Activated naive CD4-positive, alpha-beta T cell treated with anti-CD3 and anti-CD28 coated beads, Interleukin-2, amount 10 ng/mL, durations not matched to agents 7 days and 5 days (primary cell): Measurements from ENCODE around the gene MAJIN.
A peak's percentile ranks its signal among the peaks of the same experiment; 100 is the strongest.

Experiments used
- CTCF ChIA-PET: fragments of 350-600 bp; sonication (Branson Sonifier 250); formaldehyde crosslinking; loops from one replicate; lab custom pipeline; 2021; ENCODE audit warnings: antibody characterized with exemption; lab: Charles Lee
- DNase-seq: peaks from one replicate; pipeline ENCODE4 v3.0.0-alpha.2; 2020
- H3K27ac Mint-ChIP-seq: one replicate; pipeline ENCODE4 v1.8.0; 2021; ENCODE audit warnings: mild to moderate bottlenecking, moderate library complexity, mixed read lengths
- H3K27me3 Mint-ChIP-seq: one replicate; pipeline ENCODE4 v1.8.0; 2021; ENCODE audit warnings: mild to moderate bottlenecking, mixed read lengths
- H3K36me3 Mint-ChIP-seq: one replicate; pipeline ENCODE4 v1.8.0; 2021; ENCODE audit warnings: mixed read lengths
- H3K4me1 Mint-ChIP-seq: one replicate; pipeline ENCODE4 v1.8.0; 2021; ENCODE audit warnings: mixed read lengths
- H3K4me3 Mint-ChIP-seq: one replicate; pipeline ENCODE4 v1.8.0; 2021; ENCODE audit warnings: mild to moderate bottlenecking, moderate library complexity, mixed read lengths
- H3K9me3 Mint-ChIP-seq: one replicate; pipeline ENCODE4 v1.8.0; 2021; ENCODE audit warnings: mixed read lengths

The MAJIN gene

DNA sequence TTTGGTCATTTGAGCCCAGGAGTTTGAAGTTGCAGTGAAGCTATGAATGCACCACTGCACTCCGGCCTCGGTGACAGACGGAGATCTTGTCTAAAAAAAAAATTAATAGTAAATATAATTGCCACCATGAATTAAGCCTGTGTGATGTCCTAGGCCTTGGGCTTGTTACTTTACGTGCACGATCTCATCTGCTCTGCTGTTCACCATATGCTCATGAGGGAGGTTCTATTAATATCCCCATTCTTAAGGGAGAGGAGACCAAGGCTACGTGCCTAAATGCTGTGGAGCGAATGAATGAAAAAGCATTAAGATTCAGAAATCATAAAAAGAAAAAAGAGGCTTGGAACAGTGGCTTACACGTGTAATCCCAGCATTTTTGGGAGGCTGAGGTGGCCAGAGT is 52.3 kb downstream of the MAJIN start:
- H3K9me3 Mint-ChIP-seq: no peaks in the 10 kb centered on the region
- H3K27me3 Mint-ChIP-seq: peaks cover 4% of the 10 kb centered on the region
- no peak for DNase-seq
- H3K4me1 Mint-ChIP-seq: peaks cover 43% of the 10 kb centered on the region
- no peak overlapping the region for H3K4me3 Mint-ChIP-seq
- no peaks in the 10 kb centered on the region for H3K36me3 Mint-ChIP-seq
- CTCF ChIA-PET: interaction anchor here (0.7 kb wide), 1 partner anchor 72 kb away, joined by 3 read pairs; no protein-coding TSS in a partner anchor
- no peak overlapping the region for H3K27ac Mint-ChIP-seq

DNA sequence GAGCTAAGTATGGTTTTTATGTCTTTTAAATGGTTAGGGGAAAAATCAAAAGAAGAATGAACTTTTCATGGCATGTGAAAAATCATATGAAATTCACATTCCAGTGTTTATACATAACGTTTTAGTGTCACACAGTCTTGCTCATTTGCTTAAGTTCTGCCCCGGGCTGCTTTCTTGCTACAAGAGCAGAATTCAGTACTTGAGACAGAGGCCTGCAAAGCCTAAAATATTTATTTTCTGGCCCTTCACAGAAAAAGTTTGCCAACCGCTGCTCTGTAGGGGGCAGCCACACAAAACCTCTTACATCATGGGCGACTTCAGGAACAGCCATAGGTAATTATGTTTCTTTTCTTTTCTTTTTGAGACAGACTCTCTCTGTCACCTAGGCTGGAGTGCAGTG is 53.9 kb downstream of the MAJIN start:
- DNase-seq: no peak
- Mint-ChIP-seq H3K36me3 (peaks cover 4% of the 10 kb centered on the region), H3K27me3 (no peaks in the 10 kb centered on the region), H3K4me3 (peak overlapping the region; percentile 91), H3K9me3 (no peaks in the 10 kb centered on the region), H3K4me1 (peaks cover 33% of the 10 kb centered on the region), H3K27ac (peak overlapping the region; percentile 99)
- CTCF ChIA-PET: no interaction called here

DNA sequence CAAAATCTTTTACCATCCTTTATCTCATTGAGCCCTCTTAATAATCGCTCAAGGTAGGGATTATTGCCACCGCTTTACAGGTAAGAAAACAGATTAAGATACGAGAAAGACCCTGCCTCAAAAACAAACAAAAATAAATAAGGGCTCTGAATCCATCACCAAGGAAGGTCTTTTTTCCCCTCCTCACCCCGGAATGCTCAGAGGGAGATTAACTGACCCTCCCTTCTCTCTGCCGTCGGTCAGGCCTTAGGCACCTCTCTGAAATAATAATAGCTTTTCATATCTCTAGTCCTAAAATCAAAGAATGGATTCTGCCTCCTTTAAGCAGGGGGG is 54.3 kb downstream of the MAJIN start:
- Mint-ChIP-seq H3K27ac (peak overlapping the region; percentile 99), H3K4me3 (peak overlapping the region; percentile 91), H3K27me3 (no peaks in the 10 kb centered on the region), H3K9me3 (no peaks in the 10 kb centered on the region), H3K4me1 (peaks cover 33% of the 10 kb centered on the region), H3K36me3 (peaks cover 4% of the 10 kb centered on the region)
- CTCF ChIA-PET: no interaction called here
- DNase-seq: no peak

DNA sequence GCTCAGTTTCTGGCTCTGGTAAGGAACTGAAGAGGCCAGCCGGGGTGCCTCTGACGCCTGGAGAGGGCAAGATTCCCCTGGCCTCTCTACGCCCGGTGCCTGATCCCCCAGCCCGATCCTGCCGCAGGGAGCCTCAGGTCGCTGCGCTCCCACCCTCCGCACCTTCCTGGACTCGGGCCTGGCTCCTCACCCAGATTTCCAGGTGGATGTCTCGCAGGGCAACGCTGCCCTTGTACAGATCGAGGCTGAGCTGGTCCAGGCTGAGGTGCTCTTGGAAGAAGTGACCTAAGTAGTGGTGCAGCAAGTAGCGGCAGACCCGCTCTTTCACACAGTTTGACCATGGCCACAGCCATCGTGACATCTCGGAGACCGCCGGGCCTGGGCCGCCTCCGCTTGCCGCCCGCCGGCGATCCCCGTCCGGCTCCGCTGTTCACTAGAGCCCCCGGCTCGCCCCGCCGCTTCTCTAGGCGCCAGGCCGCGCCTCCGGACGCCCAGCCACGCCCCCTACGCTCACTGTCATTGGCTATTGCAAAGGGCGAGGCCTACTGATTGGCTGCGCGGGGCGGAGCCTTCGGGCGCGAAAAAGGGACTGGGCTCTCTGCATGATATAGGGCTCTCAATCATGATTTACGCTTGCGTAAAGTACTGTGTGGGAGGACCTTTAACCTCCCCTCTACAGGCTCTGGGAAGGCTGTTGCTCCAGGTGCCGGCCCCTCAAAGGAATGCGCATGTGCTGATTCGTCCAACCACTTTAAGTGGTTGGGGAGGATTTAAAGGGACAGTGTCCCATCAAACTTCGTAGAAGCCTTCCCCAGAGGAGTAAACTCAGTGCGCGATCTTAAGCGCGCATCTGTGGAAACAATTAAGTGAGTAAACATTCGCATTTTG is 54.9 kb downstream of the MAJIN start, which contains the start of gene ATG2A:
Gene ATG2A (minus strand): TSS at position 435 of the 888 bp plus-strand sequence. CDS start 74 bp downstream, at position 361.
- H3K27ac Mint-ChIP-seq: peak within 1 kb of the TSS; percentile 99
- H3K9me3 Mint-ChIP-seq: no peaks in the 10 kb centered on the region
- peak within 1 kb of the TSS; percentile 91 for H3K4me3 Mint-ChIP-seq
- peaks cover 33% of the 10 kb centered on the region for H3K4me1 Mint-ChIP-seq
- peak; percentile 99 for DNase-seq
- H3K36me3 Mint-ChIP-seq: peaks cover 7% of the 10 kb centered on the region
- CTCF ChIA-PET: interaction anchor here (1.0 to 1.3 kb wide), 2 partner anchors 11 to 78 kb away, joined by 3 read pairs; no protein-coding TSS in a partner anchor
- H3K27me3 Mint-ChIP-seq: no peaks in the 10 kb centered on the region

DNA sequence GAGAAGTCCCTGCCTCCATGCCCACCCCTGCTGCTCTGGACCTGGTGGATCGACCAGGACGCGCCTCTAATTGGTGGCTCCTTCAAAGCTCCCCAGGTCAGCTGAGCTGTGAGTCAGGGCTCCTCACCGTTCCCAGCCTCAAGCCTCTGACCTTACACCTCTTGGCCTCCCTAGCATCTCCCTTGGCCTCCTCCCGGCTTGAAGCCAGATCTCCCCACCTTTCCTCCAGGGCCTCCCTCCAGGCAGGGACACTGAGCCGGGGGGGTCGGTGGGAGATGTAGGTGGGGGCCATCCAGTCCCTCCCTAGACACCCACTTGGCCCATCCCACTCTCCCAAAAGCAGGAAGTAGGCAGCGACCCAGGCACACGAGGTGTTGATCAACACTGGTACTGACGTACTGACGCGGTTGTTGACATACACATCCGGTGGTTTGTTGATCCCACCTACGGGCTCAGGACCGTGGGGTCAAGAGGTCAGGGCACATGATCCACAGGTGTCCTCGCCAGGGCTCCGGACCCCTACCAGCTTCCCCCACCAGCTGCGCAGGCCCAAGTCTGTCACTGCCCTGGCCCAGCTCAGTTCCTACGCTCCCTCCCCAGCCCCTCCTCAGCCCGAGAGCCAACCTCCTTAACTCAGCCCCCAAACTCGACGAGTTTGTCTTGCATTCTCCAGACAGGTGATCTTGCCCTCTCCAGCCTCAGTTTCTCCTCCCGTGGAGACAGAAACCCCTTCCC is 55.7 kb downstream of the MAJIN start:
- H3K4me1 Mint-ChIP-seq: peaks cover 31% of the 10 kb centered on the region
- CTCF ChIA-PET: interaction anchor here (1.0 to 1.7 kb wide), 3 partner anchors 10 to 79 kb away, joined by 3 to 6 read pairs (median 3); no protein-coding TSS in a partner anchor

DNA sequence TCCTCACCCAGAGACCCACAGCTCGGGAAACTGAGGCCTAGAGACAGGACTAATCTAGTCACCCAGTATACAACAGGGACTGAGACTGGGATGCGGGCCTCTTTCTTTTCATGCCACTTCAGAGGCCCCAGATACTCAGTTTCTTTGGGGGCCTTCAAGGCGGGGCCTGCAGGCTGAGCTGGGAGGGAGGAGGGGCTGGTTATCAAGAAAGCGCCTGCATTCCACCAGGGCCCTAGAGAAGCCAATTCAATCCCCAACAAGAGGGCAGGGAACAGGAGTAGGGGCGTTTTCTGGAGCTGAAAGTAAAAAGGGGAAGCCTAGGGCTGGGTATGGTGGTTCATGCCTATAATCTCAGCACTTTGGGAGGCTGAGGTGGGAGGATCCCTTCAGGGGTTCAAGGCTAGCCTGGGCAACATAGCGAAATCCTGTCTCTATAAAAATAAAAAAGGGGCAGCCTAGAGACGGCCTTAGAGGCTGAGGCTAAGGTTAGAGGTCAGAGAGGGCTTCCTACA is 56.5 kb downstream of the MAJIN start:
- Mint-ChIP-seq H3K4me1 (peaks cover 31% of the 10 kb centered on the region), H3K4me3 (peak overlapping the region; percentile 91), H3K27me3 (no peaks in the 10 kb centered on the region), H3K27ac (peak overlapping the region; percentile 99), H3K36me3 (peaks cover 17% of the 10 kb centered on the region), H3K9me3 (no peaks in the 10 kb centered on the region)
- DNase-seq: no peak
- CTCF ChIA-PET: interaction anchor here (1.7 kb wide), 1 partner anchor 68 kb away, joined by 6 read pairs; no protein-coding TSS in a partner anchor

More for the DNA sequence above, 55.7 kb downstream of the MAJIN start:
- Mint-ChIP-seq H3K9me3 (no peaks in the 10 kb centered on the region), H3K27ac (peak overlapping the region; percentile 99), H3K36me3 (peaks cover 13% of the 10 kb centered on the region), H3K27me3 (no peaks in the 10 kb centered on the region), H3K4me3 (peak overlapping the region; percentile 91)
- DNase-seq: peak; percentile 78

DNA sequence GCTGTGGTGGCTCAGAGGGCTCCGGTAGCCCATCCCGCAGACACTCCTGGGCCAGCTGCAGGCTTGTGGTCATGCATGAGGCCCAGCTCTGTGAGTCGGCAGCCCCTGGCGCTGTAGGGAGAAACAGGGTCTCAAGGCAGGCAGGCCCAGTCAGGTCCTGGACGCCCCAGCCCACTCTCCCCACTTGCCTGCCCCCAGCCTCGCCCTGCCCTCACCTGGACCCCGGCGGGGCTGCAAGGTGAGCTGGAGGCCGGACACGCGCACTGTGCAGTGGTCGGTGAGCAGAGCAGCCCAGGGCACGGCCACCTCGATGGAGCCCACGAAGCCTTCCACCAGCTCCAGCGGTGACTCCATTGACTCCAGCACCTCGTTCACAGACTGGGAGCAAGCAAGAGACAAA is 57.8 kb downstream of the MAJIN start:
- Mint-ChIP-seq H3K27ac (no peak overlapping the region), H3K4me1 (peaks cover 31% of the 10 kb centered on the region), H3K9me3 (no peaks in the 10 kb centered on the region), H3K27me3 (no peaks in the 10 kb centered on the region), H3K36me3 (peaks cover 17% of the 10 kb centered on the region), H3K4me3 (no peak overlapping the region)
- DNase-seq: no peak
- CTCF ChIA-PET: no interaction called here

DNA sequence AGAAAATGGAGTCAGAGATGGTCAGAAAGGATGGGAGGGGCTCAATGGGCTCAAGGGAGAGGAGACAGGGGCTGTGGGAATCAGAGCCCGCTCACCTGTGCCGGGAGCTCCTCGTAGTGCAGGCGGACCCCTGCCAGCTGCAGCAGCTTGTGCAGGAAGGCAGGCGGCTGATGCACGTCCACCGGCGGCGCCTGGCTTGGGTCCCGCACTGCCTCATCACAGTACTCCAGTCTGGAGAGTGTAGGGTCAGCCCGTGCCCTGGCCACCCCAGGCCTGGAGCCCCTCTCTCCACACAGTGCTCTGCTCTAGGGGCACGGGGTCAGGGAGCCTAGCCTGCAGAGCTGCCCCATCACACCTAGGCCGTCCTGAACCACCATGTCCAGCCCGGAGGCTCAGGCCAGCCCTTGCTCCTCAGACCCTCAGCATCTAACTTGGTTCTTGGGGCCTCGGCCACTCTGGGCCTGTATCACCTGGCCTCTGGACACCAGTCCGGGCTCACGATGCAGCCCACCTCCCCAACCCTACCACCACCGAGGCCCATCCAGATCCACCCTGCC is 58.7 kb downstream of the MAJIN start:
- CTCF ChIA-PET: interaction anchor here (1.0 to 1.4 kb wide), 2 partner anchors 128 to 197 kb away, joined by 3 to 5 read pairs; partner anchors contain the start of gene SAC3D1
- DNase-seq: no peak
- Mint-ChIP-seq H3K27me3 (no peaks in the 10 kb centered on the region), H3K4me1 (peaks cover 27% of the 10 kb centered on the region), H3K36me3 (peaks cover 21% of the 10 kb centered on the region), H3K9me3 (no peaks in the 10 kb centered on the region), H3K27ac (peak overlapping the region; percentile 67), H3K4me3 (no peak overlapping the region)

DNA sequence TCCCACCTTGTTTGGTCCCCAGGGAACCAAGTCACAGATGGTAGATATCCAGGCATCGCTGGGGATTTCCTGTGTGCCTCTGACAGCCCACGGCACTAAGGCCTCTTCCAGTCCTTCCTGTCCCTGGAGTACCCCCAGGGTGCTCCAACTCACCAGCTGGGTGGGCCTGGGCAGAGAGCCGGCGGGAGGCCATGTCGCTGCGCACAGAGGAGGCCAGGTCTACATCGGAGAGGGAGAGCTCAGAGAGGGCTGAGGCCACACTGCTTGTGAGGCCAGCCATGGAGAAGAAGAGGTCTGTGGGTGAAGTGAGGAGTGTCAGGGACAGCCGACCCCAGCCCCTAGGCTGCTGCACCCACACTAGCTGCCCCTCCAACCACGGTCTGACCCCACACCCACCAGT is 60.2 kb downstream of the MAJIN start:
- no peak for DNase-seq

DNA sequence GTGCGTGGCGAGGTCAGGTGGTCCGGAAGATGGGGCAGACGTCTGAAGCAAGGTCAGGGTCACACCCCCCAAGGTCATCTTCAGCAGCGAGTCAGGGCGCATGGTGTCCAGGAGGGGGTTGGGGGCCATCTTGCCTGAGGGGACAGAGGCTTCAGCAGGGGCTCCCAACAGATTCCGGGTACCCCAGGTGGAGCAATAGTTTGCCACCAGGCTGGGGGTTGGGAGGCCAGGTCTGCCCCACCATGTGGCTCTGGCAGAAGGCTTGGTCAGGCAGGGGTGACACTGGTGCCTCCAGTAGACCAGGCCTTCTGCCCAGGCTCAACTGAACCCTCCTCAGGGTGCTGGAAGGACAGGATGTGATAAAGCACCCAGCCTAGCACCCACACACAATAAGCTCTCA is 60.8 kb downstream of the MAJIN start:
- H3K27me3 Mint-ChIP-seq: no peaks in the 10 kb centered on the region
- H3K4me1 Mint-ChIP-seq: peaks cover 13% of the 10 kb centered on the region
- CTCF ChIA-PET: interaction anchor here (1.0 kb wide), 1 partner anchor 17 kb away, joined by 3 read pairs; no protein-coding TSS in a partner anchor
- peaks cover 25% of the 10 kb centered on the region for H3K36me3 Mint-ChIP-seq
- peak overlapping the region; percentile 70 for H3K27ac Mint-ChIP-seq
- no peak for DNase-seq
- H3K4me3 Mint-ChIP-seq: no peak overlapping the region
- H3K9me3 Mint-ChIP-seq: no peaks in the 10 kb centered on the region

More for the DNA sequence above, 60.2 kb downstream of the MAJIN start:
- peaks cover 25% of the 10 kb centered on the region for H3K36me3 Mint-ChIP-seq
- no peaks in the 10 kb centered on the region for H3K9me3 Mint-ChIP-seq
- CTCF ChIA-PET: interaction anchor here (1.0 to 1.4 kb wide), 2 partner anchors 18 to 199 kb away, joined by 3 to 5 read pairs; no protein-coding TSS in a partner anchor
- H3K27ac Mint-ChIP-seq: peak overlapping the region; percentile 70
- no peak overlapping the region for H3K4me3 Mint-ChIP-seq
- peaks cover 18% of the 10 kb centered on the region for H3K4me1 Mint-ChIP-seq
- no peaks in the 10 kb centered on the region for H3K27me3 Mint-ChIP-seq

DNA sequence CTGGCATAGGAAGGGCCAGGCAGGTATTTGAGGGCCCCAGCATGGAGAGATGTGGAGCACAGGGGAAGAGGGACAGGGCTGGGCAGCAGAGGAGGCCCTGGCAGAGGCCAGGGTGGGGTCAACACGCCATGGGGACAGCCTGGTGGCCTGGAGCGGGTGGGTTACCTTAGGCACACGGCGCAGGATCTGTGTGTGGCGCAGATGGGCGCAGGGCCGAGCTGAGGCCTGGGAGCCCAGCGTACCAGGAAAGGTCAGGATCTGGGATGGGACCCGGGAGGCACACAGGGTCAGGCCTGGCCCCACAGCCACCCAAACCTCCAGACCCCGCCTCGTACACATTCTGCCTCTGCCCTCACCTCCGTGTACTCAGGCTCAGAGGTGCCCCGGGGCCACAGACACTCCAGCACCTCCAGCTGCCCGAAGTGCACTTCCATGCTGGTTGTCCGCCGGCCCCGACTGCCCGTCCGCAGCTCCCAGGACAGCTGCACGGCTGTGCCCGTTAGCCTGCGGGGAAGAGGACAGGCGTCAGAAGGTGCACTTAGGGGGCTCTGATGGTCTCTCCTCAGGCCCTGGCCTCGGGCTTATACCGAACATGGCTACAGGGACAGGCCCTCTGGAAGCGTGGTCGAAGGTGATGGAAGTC is 61.3 kb downstream of the MAJIN start:
- Mint-ChIP-seq H3K36me3 (peaks cover 26% of the 10 kb centered on the region), H3K4me1 (peaks cover 7% of the 10 kb centered on the region), H3K27ac (peak overlapping the region; percentile 58), H3K9me3 (no peaks in the 10 kb centered on the region), H3K4me3 (no peak overlapping the region), H3K27me3 (no peaks in the 10 kb centered on the region)
- CTCF ChIA-PET: interaction anchor here (1.0 kb wide), 1 partner anchor 17 kb away, joined by 3 read pairs; no protein-coding TSS in a partner anchor
- DNase-seq: no peak

DNA sequence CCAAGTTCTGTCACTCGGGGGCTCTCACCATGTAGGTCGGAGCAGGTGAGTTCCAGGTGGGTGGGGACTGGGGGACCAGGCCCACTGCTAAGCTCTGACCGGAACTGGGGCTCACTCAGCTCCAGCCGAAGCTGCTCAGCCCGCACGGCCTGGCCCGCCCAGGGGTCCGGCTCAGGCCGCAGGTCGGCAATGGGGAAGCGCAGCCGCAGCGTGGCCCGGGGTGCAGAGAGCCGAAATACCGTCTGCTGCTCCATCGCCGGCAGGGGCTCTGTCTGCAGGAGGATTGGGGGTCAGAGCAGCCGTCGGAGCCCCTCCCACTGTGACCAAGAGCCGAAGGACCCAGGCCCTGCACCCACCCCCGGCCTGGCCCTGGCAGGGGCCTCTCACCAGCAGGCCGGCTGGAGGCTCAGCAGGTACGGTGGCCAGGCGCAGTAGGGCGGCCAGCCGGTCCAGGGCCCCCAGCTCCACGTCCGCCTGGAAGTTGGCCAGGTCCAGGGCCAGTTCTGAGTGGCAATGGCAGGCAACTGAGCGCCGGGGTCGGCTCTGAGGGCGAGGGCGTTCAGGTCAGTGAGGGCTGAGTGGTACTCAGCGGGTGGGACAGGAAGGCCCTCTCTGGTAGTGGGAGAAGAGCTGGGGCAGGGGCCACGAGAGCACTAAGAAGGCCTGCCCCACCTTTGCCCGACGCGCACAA is 62.1 kb downstream of the MAJIN start:
- no peak overlapping the region for H3K4me3 Mint-ChIP-seq
- CTCF ChIA-PET: no interaction called here
- H3K9me3 Mint-ChIP-seq: no peaks in the 10 kb centered on the region
- no peak overlapping the region for H3K27ac Mint-ChIP-seq
- no peak for DNase-seq
- H3K4me1 Mint-ChIP-seq: peaks cover 3% of the 10 kb centered on the region
- no peaks in the 10 kb centered on the region for H3K27me3 Mint-ChIP-seq
- H3K36me3 Mint-ChIP-seq: peaks cover 30% of the 10 kb centered on the region

DNA sequence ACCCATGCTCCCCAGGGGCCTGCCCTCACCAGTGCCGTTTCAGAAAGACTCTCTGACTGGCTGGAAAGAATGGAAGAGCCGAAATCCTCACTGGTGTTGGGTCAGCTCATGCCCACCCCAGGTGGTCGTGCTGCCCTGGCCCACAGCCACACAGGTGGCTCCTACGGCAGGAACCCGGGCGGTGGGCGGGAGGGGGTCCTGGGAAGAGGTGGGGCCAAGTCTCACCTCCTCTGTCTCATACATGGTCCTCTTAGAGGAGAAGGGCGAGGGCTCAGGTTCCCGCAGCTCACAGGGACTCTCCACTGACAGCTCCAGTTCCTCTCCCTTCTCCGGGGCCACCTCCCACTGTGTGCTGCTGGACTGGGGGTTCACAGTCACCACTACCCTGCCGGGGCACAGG is 63.1 kb downstream of the MAJIN start:
- Mint-ChIP-seq H3K36me3 (peaks cover 30% of the 10 kb centered on the region), H3K27me3 (no peaks in the 10 kb centered on the region), H3K27ac (no peak overlapping the region), H3K4me3 (no peak overlapping the region), H3K4me1 (no peaks in the 10 kb centered on the region), H3K9me3 (no peaks in the 10 kb centered on the region)
- DNase-seq: no peak
- CTCF ChIA-PET: no interaction called here
